ENCODE data around the gene TMEM184A.
A peak's percentile ranks its signal among the peaks of the same experiment; 100 is the strongest.

The TMEM184A gene

DNA sequence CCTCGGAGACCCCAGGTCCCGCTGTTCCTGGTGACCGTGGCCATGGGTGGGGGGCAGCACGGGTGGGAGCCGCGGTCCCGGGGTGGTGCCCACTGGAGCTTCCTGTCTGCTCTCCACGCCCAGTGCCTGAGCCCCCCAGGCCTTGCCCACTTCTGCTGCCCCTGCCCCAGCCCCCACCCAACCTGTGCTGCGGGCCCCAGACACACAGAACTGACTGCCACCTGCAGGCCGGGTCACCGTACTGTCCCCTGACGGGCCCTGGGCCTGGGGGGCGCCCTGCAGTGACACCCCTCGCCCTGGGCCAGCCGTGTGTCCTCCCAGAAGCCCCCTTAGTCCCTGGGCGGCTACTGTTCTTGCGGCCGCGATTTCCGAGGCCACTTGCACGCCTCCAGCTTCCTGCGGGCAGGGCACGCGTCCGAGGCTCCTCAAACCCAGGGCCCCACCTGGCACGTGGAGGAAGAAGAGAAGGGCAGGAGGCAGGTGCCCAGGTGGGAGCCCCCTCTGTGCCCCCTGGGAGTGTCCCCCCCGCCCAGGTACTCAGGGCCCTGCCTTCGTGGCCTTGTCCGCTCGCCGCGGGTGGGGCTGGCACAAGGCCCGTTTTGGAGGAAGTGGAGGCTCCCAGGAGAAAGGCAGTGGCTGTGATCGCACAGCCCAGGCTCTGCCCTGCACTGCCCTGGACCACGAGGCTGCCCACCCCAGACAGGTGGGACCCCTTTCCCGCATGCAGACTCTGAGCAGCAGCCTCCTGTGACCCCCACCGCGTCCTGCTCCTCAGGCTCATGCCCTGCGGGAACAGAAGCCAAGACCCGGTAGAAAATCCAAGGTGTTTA, 10.4 kb downstream of the TMEM184A start:
- no peak overlapping the region for H2AFZ ChIP-seq (ENCODE audit: low read length)
- peak overlapping the region; percentile 90 for H2BK5ac ChIP-seq (ENCODE audit: low read length)
- H3K36me3 ChIP-seq (replicated peaks in 1 of 2; ENCODE audit: control insufficient read depth in 2 of 2, insufficient read depth in 2 of 2, low read length in 2 of 2), result peaks cover 0 to 2% of the 10 kb centered on the region in 2 donors
- H2BK15ac ChIP-seq (ENCODE audit: low read length), result peak overlapping the region; percentile 5
- H3K27ac ChIP-seq (replicated peaks; ENCODE audit: low read length), result no peak overlapping the region
- peaks cover 0 to 6% (median 3%) of the 10 kb centered on the region in 3 experiments for H3K27me3 ChIP-seq (ENCODE audit: control insufficient read depth in 3 of 3, insufficient read depth in 3 of 3, low read depth in 1 of 3, low read length in 3 of 3)
- peaks cover 5% of the 10 kb centered on the region for H3K79me1 ChIP-seq (ENCODE audit: low read depth, low read length)
- no peak overlapping the region for H3K4me2 ChIP-seq (ENCODE audit: insufficient read depth, low read length, poor library complexity, severe bottlenecking)
- H3K4me3 ChIP-seq (ENCODE audit: low read length in 2 of 2), result no peak overlapping the region
- H2AK5ac ChIP-seq (ENCODE audit: low read depth, low read length), result peak overlapping the region; percentile 89
- no peak overlapping the region for H3K9ac ChIP-seq (ENCODE audit: low read depth, low read length, poor library complexity)
- DNase-seq (ENCODE audit: low spot score), result no peak
- H3K4me1 ChIP-seq (ENCODE audit: control insufficient read depth in 2 of 2, insufficient read depth in 1 of 2, low read depth in 1 of 2, low read length in 2 of 2), result peaks cover 0 to 4% of the 10 kb centered on the region in 2 donors
- peak overlapping the region; percentile 85 for H3K23ac ChIP-seq (ENCODE audit: low read depth, low read length, poor library complexity)
- no peak overlapping the region for H4K8ac ChIP-seq (ENCODE audit: low read depth, low read length)
- peak overlapping the region; percentile 47 for H2BK120ac ChIP-seq (ENCODE audit: low read depth, low read length)
- H2BK12ac ChIP-seq (ENCODE audit: low read length), result no peak overlapping the region
- H3K9me3 ChIP-seq (replicated peaks in 1 of 2; ENCODE audit: control insufficient read depth in 2 of 2, insufficient read depth in 1 of 2, low read depth in 1 of 2, low read length in 2 of 2), result peaks cover 0 to 3% of the 10 kb centered on the region in 2 donors
- H3K14ac ChIP-seq (ENCODE audit: low read length), result peak overlapping the region; percentile 38
- H4K91ac ChIP-seq (ENCODE audit: low read depth, low read length, poor library complexity), result peak overlapping the region; percentile 56
- WGBS, 2 donors (ENCODE audit: extremely low coverage in 2 of 2, insufficient read length in 2 of 2, insufficient replicate concordance in 1 of 2), result no CpG with 5 or more reads among the region's 40 CpGs
- peak overlapping the region; percentile 71 for H3K18ac ChIP-seq (ENCODE audit: low read length)
- H3K4ac ChIP-seq (ENCODE audit: low read length), result no peak overlapping the region

DNA sequence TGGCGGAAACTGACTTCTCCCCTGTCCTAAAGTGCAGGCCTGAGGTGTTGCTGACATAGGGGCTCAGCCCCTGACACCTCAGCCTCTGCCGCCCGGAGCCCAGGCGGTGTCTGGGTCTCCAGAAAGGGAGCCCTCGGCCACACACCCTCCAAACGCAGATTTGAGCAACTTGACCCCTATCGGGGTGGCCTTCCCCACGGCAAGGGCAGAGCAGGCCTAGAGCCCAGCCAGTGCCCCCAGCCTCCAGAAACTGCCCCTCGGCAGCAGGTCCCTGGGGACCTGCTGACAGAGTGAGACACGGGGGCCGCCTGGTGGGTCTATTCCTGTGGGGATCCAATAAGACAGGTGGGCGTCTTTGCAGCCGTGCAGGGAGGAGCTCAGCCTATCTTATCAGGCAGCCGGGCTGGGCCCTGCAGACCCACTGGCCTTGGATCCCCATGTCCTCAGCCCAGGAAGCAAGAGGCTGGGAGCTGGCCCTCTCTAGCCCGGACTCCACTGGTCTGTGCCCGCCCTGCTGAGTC, 11.0 kb downstream of the TMEM184A start:
- no peak overlapping the region for H3K4me3 ChIP-seq (ENCODE audit: low read length in 2 of 2)
- H3K9me3 ChIP-seq (replicated peaks in 1 of 2; ENCODE audit: control insufficient read depth in 2 of 2, insufficient read depth in 1 of 2, low read depth in 1 of 2, low read length in 2 of 2), result peaks cover 0 to 3% of the 10 kb centered on the region in 2 donors
- peak overlapping the region; percentile 90 for H2BK5ac ChIP-seq (ENCODE audit: low read length)
- peaks cover 0 to 6% (median 3%) of the 10 kb centered on the region in 3 experiments for H3K27me3 ChIP-seq (ENCODE audit: control insufficient read depth in 3 of 3, insufficient read depth in 3 of 3, low read depth in 1 of 3, low read length in 3 of 3)
- no peak overlapping the region for H3K9ac ChIP-seq (ENCODE audit: low read depth, low read length, poor library complexity)
- peaks cover 0 to 2% of the 10 kb centered on the region in 2 donors for H3K36me3 ChIP-seq (replicated peaks in 1 of 2; ENCODE audit: control insufficient read depth in 2 of 2, insufficient read depth in 2 of 2, low read length in 2 of 2)
- no peak overlapping the region for H3K27ac ChIP-seq (replicated peaks; ENCODE audit: low read length)
- no peak overlapping the region for H3K4me2 ChIP-seq (ENCODE audit: insufficient read depth, low read length, poor library complexity, severe bottlenecking)
- peaks cover 4% of the 10 kb centered on the region for H3K79me1 ChIP-seq (ENCODE audit: low read depth, low read length)
- DNase-seq (ENCODE audit: low spot score), result no peak
- WGBS, 2 donors (ENCODE audit: extremely low coverage in 2 of 2, insufficient read length in 2 of 2, insufficient replicate concordance in 1 of 2), result no CpG with 5 or more reads among the region's 16 CpGs
- peak overlapping the region; percentile 10 for H2BK12ac ChIP-seq (ENCODE audit: low read length)
- no peak overlapping the region for H4K8ac ChIP-seq (ENCODE audit: low read depth, low read length)
- H2AK5ac ChIP-seq (ENCODE audit: low read depth, low read length), result peak overlapping the region; percentile 89
- peaks cover 0 to 4% of the 10 kb centered on the region in 2 donors for H3K4me1 ChIP-seq (ENCODE audit: control insufficient read depth in 2 of 2, insufficient read depth in 1 of 2, low read depth in 1 of 2, low read length in 2 of 2)
- H3K4ac ChIP-seq (ENCODE audit: low read length), result no peak overlapping the region
- H3K18ac ChIP-seq (ENCODE audit: low read length), result peak overlapping the region; percentile 57
- H2BK15ac ChIP-seq (ENCODE audit: low read length), result no peak overlapping the region
- no peak overlapping the region for H2BK120ac ChIP-seq (ENCODE audit: low read depth, low read length)
- no peak overlapping the region for H3K14ac ChIP-seq (ENCODE audit: low read length)
- H3K23ac ChIP-seq (ENCODE audit: low read depth, low read length, poor library complexity), result no peak overlapping the region
- no peak overlapping the region for H2AFZ ChIP-seq (ENCODE audit: low read length)
- H4K91ac ChIP-seq (ENCODE audit: low read depth, low read length, poor library complexity), result no peak overlapping the region

DNA sequence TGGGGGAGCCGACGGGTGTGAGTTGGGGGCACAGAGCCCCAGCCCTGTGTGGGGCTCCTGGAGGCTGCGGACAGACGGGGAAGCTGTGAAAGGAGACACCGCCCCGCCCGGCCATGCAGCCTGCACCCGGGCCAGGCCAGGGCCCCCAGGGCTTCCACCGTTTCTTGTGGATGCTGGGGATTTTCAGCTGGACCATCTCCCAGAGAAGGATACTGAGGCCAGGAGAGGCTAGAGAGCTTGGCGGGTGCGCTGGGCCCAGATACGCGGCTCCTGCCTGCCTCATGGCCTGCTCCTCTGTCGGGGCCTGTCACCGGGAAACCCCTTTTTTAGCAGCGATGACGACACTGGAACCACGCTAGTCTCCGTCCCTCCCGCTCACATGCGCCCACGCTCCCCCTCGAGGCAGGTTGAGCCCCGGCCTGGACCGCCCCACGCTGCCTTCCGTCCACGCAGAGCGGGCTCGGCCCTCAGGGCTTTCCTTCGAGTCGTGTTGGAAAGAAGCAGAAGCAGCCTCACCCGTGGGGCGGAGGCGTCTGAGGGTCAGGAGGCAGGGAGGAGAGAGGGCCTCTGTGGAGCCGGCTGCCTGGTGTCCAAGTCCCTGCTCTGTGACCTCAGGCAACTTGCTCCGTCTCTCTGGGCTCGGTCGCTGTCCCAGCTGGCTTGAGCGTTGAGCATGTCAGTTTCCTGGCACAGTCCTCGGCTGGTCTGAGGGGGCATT, 11.7 kb downstream of the TMEM184A start:
- Histone ChIP-seq H3K14ac (ENCODE audit: low read length) (peak overlapping the region; percentile 17), H3K4me2 (ENCODE audit: insufficient read depth, low read length, poor library complexity, severe bottlenecking) (no peak overlapping the region), H3K79me1 (ENCODE audit: low read depth, low read length) (peaks cover 9% of the 10 kb centered on the region), H2BK5ac (ENCODE audit: low read length) (peak overlapping the region; percentile 53), H2BK15ac (ENCODE audit: low read length) (peak overlapping the region; percentile 33), H3K18ac (ENCODE audit: low read length) (no peak overlapping the region), H2BK12ac (ENCODE audit: low read length) (no peak overlapping the region), H3K9ac (ENCODE audit: low read depth, low read length, poor library complexity) (peak overlapping the region; percentile 9), H4K91ac (ENCODE audit: low read depth, low read length, poor library complexity) (no peak overlapping the region), H2BK120ac (ENCODE audit: low read depth, low read length) (no peak overlapping the region), H3K4me1 (ENCODE audit: control insufficient read depth in 2 of 2, insufficient read depth in 1 of 2, low read depth in 1 of 2, low read length in 2 of 2) (peaks cover 0 to 4% of the 10 kb centered on the region in 2 donors), H3K27me3 (ENCODE audit: control insufficient read depth in 3 of 3, insufficient read depth in 3 of 3, low read depth in 1 of 3, low read length in 3 of 3) (peaks cover 0 to 6% (median 3%) of the 10 kb centered on the region in 3 experiments), H3K27ac (replicated peaks; ENCODE audit: low read length) (no peak overlapping the region), H3K36me3 (replicated peaks in 1 of 2; ENCODE audit: control insufficient read depth in 2 of 2, insufficient read depth in 2 of 2, low read length in 2 of 2) (peaks cover 0 to 4% of the 10 kb centered on the region in 2 donors), H2AFZ (ENCODE audit: low read length) (no peak overlapping the region), H3K23ac (ENCODE audit: low read depth, low read length, poor library complexity) (no peak overlapping the region), H3K4ac (ENCODE audit: low read length) (no peak overlapping the region), H2AK5ac (ENCODE audit: low read depth, low read length) (peak overlapping the region; percentile 61), H4K8ac (ENCODE audit: low read depth, low read length) (no peak overlapping the region), H3K9me3 (replicated peaks in 1 of 2; ENCODE audit: control insufficient read depth in 2 of 2, insufficient read depth in 1 of 2, low read depth in 1 of 2, low read length in 2 of 2) (peaks cover 0 to 3% of the 10 kb centered on the region in 2 donors), H3K4me3 (ENCODE audit: low read length in 2 of 2) (no peak overlapping the region)
- no peak for DNase-seq (ENCODE audit: low spot score)
- WGBS, 2 donors (ENCODE audit: extremely low coverage in 2 of 2, insufficient read length in 2 of 2, insufficient replicate concordance in 1 of 2), result no CpG with 5 or more reads among the region's 41 CpGs

DNA sequence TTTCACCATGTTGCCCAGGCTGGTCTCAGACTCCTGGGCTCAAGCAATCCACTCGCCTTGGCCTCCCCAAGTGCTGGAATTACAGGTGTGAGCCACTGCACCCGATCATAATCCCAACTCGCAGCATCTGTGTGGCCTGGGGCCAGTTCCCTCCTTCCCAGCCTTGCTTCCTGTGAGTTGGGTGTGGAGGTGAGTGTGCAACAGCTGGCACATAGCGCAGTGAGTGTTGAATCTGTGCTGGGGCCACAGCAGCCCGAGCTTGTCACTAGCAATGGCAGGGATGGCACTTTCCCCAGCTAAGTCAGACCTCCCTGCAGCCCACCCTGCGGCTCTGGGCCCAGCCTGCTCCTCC, 12.2 kb downstream of the TMEM184A start:
- H4K8ac ChIP-seq (ENCODE audit: low read depth, low read length), result no peak overlapping the region
- H3K4ac ChIP-seq (ENCODE audit: low read length), result no peak overlapping the region
- peaks cover under 1 to 9% of the 10 kb centered on the region in 2 donors for H3K4me1 ChIP-seq (ENCODE audit: control insufficient read depth in 2 of 2, insufficient read depth in 1 of 2, low read depth in 1 of 2, low read length in 2 of 2)
- peak overlapping the region; percentile 50 for H3K9ac ChIP-seq (ENCODE audit: low read depth, low read length, poor library complexity)
- H3K36me3 ChIP-seq (replicated peaks in 1 of 2; ENCODE audit: control insufficient read depth in 2 of 2, insufficient read depth in 2 of 2, low read length in 2 of 2), result peaks cover 0 to 6% of the 10 kb centered on the region in 2 donors
- H3K27ac ChIP-seq (replicated peaks; ENCODE audit: low read length), result no peak overlapping the region
- H3K79me1 ChIP-seq (ENCODE audit: low read depth, low read length), result peaks cover 10% of the 10 kb centered on the region
- WGBS, 2 donors (ENCODE audit: extremely low coverage in 2 of 2, insufficient read length in 2 of 2, insufficient replicate concordance in 1 of 2), result no CpG with 5 or more reads among the region's 6 CpGs
- H3K18ac ChIP-seq (ENCODE audit: low read length), result peak overlapping the region; percentile 57
- H2AK5ac ChIP-seq (ENCODE audit: low read depth, low read length), result peak overlapping the region; percentile 83
- H4K91ac ChIP-seq (ENCODE audit: low read depth, low read length, poor library complexity), result no peak overlapping the region
- H3K27me3 ChIP-seq (ENCODE audit: control insufficient read depth in 3 of 3, insufficient read depth in 3 of 3, low read depth in 1 of 3, low read length in 3 of 3), result peaks cover 0 to 3% (median 0%) of the 10 kb centered on the region in 3 experiments
- peak overlapping the region; percentile 58 for H2BK12ac ChIP-seq (ENCODE audit: low read length)
- H3K23ac ChIP-seq (ENCODE audit: low read depth, low read length, poor library complexity), result no peak overlapping the region
- no peak overlapping the region for H3K14ac ChIP-seq (ENCODE audit: low read length)
- H3K4me3 ChIP-seq (ENCODE audit: low read length in 2 of 2), result peak overlapping the region in 1 of 2 donors; percentile 54
- no peak overlapping the region for H3K4me2 ChIP-seq (ENCODE audit: insufficient read depth, low read length, poor library complexity, severe bottlenecking)
- H2AFZ ChIP-seq (ENCODE audit: low read length), result no peak overlapping the region
- no peak overlapping the region for H2BK5ac ChIP-seq (ENCODE audit: low read length)
- no peak for DNase-seq (ENCODE audit: low spot score)
- no peaks in the 10 kb centered on the region for H3K9me3 ChIP-seq (replicated peaks in 1 of 2; ENCODE audit: control insufficient read depth in 2 of 2, insufficient read depth in 1 of 2, low read depth in 1 of 2, low read length in 2 of 2)
- H2BK15ac ChIP-seq (ENCODE audit: low read length), result no peak overlapping the region
- H2BK120ac ChIP-seq (ENCODE audit: low read depth, low read length), result no peak overlapping the region

Data from neuronal stem cell (in vitro differentiated cells).